ENCODE data around the gene VAV3. TPM values are rescaled to one million over a fixed set of nuclear protein-coding genes. Genes with fewer than 3 reads are reported as not detected.
"Not testable (repeated sequence)": the region's sequence is repeated elsewhere in the genome, so short reads cannot be mapped to it uniquely, and the experiment has no call there.

Gene VAV3
- total RNA-seq, 2 donors from 2014 or later: 73.0 to 135 TPM

DNA sequence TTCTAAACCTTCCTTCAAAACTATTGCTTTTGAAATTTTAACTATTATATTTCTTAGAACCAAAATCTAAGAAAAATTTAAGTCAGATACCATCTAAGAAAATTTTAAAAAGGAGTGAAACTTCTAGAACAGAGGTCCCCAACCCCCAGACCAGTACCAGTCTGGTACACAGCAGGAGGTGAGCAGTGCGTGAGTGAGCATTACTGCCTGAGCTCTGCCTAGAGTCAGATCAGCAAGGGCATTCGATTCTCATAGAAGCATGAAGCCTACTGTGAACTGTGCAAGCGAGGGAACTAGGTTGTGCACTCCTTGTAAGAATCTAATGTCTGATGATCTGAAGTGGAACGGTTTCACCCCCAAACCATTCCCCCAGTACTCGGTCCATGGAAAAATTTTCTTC, 106.7 kb downstream of the VAV3 start:
- no peak overlapping the region for H3K27ac ChIP-seq
- intact Hi-C loops (cut with DNase I): no loop called here

DNA sequence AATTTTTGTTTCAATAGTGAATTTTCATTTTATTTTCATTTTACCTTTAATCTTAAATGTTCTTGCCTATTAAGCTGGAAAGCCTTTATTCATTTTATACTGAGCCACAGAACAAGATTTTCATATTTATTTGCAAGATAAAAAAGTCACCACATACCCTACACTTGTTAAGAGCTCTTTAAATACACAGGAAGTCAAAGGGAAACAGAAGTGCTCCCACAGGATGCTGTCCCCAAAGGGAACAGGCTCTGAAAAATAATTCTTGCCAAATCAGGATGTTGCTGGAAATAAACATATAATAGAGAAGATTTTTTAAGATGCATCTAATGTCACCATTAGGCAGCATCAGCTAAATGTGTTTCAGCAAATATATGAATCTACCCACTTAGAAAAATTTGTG, 113.6 kb downstream of the VAV3 start:
- Histone ChIP-seq H3K9me3 (no peaks in the 10 kb centered on the region), H3K4me1 (no peaks in the 10 kb centered on the region), H3K9ac (ENCODE audit: low read depth in 2 of 2, low read length in 2 of 2) (no peak overlapping the region), H3K36me3 (no peaks in the 10 kb centered on the region), H3K27ac (no peak overlapping the region), H3K27me3 (no peaks in the 10 kb centered on the region), H3K4me3 (no peak overlapping the region)
- DNase-seq: no peak
- intact Hi-C loops (cut with DNase I): no loop called here
- TF ChIP-seq, protein P1, sequence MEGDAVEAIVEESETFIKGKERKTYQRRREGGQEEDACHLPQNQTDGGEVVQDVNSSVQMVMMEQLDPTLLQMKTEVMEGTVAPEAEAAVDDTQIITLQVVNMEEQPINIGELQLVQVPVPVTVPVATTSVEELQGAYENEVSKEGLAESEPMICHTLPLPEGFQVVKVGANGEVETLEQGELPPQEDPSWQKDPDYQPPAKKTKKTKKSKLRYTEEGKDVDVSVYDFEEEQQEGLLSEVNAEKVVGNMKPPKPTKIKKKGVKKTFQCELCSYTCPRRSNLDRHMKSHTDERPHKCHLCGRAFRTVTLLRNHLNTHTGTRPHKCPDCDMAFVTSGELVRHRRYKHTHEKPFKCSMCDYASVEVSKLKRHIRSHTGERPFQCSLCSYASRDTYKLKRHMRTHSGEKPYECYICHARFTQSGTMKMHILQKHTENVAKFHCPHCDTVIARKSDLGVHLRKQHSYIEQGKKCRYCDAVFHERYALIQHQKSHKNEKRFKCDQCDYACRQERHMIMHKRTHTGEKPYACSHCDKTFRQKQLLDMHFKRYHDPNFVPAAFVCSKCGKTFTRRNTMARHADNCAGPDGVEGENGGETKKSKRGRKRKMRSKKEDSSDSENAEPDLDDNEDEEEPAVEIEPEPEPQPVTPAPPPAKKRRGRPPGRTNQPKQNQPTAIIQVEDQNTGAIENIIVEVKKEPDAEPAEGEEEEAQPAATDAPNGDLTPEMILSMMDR (IDR thresholded peaks at IDR 0.05): no peak

More for the DNA sequence above, 106.7 kb downstream of the VAV3 start:
- TF ChIP-seq, protein P1 (IDR thresholded peaks at IDR 0.05): no peak
- Histone ChIP-seq H3K9ac (ENCODE audit: low read depth in 2 of 2, low read length in 2 of 2) (no peak overlapping the region), H3K4me1 (no peaks in the 10 kb centered on the region), H3K27me3 (no peaks in the 10 kb centered on the region), H3K36me3 (no peaks in the 10 kb centered on the region), H3K9me3 (no peaks in the 10 kb centered on the region), H3K4me3 (no peak overlapping the region)
- no peak for DNase-seq

DNA sequence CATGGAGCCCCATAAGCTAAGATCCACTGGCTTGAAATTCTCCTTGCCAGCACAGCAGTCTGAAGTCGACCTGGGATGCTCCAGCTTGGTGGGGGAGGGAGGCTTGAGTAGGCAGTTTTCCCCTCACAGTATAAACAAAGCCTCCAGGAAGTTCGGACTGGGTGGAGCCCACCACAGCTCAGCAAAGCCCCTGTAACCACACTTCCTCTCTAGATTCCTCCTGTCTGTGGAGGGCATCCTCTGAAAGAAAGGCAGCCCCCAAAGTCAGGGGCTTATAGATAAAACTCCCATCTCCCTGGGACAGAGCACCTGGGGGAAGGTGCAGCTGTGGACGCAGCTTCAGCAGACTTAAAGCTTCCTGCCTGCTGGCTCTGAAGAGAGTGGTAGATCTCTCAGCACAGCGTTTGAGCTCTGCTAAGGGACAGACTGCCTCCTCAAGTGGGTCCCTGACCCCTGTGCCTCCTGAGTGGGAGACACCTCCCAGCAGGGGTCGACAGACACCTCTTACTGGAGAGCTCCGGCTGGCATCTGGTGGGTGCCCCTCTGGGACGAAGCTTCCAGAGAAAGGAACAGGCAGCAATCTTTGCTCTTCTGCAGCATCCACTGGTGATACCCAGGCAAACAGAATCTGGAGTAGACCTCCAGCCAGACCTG, 120.3 kb downstream of the VAV3 start:
- H3K27me3 ChIP-seq; H3K36me3 ChIP-seq; H3K9me3 ChIP-seq; DNase-seq; intact Hi-C loops (cut with DNase I); H3K4me1 ChIP-seq; H3K4me3 ChIP-seq; H3K9ac ChIP-seq (ENCODE audit: low read depth in 2 of 2, low read length in 2 of 2); H3K27ac ChIP-seq: not testable (repeated sequence)

DNA sequence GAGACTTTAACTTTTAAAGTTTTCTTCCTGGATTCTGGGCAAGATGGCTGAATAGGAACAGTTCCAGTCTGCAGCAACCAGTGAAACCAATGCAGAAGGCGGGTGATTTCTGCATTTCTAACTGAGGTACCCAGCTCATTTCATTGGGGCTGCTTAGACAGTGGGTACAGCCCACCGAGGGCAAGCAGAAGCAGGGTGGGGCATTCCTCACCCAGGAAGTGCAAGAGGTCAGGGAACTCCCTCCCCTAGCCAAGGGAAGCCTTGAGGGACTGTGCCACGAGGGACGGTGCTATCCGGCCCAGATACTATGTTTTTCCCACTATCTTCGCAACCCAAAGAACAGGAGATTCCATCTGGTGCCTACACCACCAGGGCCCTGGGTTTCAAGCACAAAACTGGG, 121.0 kb downstream of the VAV3 start:
- Histone ChIP-seq H3K9ac (ENCODE audit: low read depth in 2 of 2, low read length in 2 of 2) (no peak overlapping the region), H3K27ac (no peak overlapping the region), H3K9me3 (no peaks in the 10 kb centered on the region), H3K36me3 (no peaks in the 10 kb centered on the region), H3K27me3 (no peaks in the 10 kb centered on the region), H3K4me1 (no peaks in the 10 kb centered on the region), H3K4me3 (no peak overlapping the region)
- intact Hi-C loops (cut with DNase I): no loop called here
- DNase-seq: no peak
- TF ChIP-seq, protein P1 (IDR thresholded peaks at IDR 0.05): no peak

DNA sequence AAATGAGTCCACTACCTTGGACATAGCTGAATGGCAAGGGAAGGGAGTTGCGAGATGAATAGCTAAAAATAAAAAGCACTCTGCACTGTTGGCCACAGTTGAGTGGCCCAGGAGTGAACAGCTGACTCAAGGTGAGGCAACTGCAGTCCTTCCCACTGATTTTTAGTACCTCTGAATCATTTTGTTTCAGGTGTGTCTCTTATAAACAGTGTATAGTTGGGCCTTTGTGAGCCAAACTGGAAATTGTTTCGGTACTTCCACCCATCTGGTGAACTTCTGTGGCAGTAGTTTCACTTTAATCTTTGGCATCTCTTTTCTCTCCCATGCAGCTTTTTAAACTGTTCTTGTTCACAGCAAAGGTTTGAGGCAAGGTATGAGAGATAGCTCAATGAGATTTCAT, 122.7 kb downstream of the VAV3 start:
- intact Hi-C loops (cut with DNase I): no loop called here
- no peak overlapping the region for H3K27ac ChIP-seq
- no peaks in the 10 kb centered on the region for H3K4me1 ChIP-seq
- H3K9me3 ChIP-seq: no peaks in the 10 kb centered on the region
- H3K36me3 ChIP-seq: no peaks in the 10 kb centered on the region
- no peak overlapping the region for H3K9ac ChIP-seq (ENCODE audit: low read depth in 2 of 2, low read length in 2 of 2)
- TF ChIP-seq, protein P1 (IDR thresholded peaks at IDR 0.05): no peak
- DNase-seq: no peak
- H3K27me3 ChIP-seq: no peaks in the 10 kb centered on the region
- no peak overlapping the region for H3K4me3 ChIP-seq

DNA sequence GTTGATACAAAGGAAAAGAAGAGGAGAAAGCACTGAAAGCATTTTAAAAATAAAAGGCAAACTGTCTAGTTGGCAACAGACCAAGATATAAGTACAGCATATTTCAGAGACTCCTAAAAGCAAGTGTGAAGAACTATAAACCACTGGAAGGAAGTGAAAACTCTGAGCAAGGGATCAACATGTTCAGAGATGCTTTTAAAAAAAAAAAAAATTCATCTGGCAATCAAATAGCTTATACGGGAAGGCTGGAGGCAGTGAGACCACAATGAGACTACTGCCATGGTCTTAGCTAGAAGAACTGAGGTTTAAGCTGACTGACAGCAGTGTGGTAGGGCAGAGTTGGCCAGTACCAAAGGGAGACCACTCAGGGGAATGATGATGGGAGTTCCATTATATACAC, 124.3 kb downstream of the VAV3 start:
- DNase-seq: no peak
- intact Hi-C loops (cut with DNase I): no loop called here
- Histone ChIP-seq H3K36me3 (no peaks in the 10 kb centered on the region), H3K27me3 (no peaks in the 10 kb centered on the region), H3K4me1 (no peaks in the 10 kb centered on the region), H3K27ac (no peak overlapping the region), H3K4me3 (no peak overlapping the region), H3K9me3 (no peaks in the 10 kb centered on the region), H3K9ac (ENCODE audit: low read depth in 2 of 2, low read length in 2 of 2) (no peak overlapping the region)
- TF ChIP-seq, protein P1 (IDR thresholded peaks at IDR 0.05): no peak

Data from colonic mucosa (tissue), 4 donors.